ENCODE results near the gene FGF11. TPM values are rescaled to one million over a fixed set of nuclear protein-coding genes. Genes with fewer than 3 reads are reported as not detected.

Gene FGF11
- total RNA-seq, 1 donor from 2014 or later = 5.6 TPM

Other genes with a start within 250 kb of the FGF11 start
- gene DLG4, start 219.7 kb upstream of the FGF11 start, total RNA-seq = 9.1 and 9.6 TPM in 2 replicates
- gene ACADVL, start 219.6 kb upstream of the FGF11 start, total RNA-seq = 340 and 346 TPM in 2 replicates
- 46.4 and 51.1 TPM in 2 replicates for gene DVL2, start 205.0 kb upstream of the FGF11 start, total RNA-seq
- gene PHF23, start 200.1 kb upstream of the FGF11 start, total RNA-seq = 53.4 and 55.1 TPM in 2 replicates
- gene GABARAP, start 197.1 kb upstream of the FGF11 start, total RNA-seq = 223 and 242 TPM in 2 replicates
- 170 and 179 TPM in 2 replicates for gene CTDNEP1, start 187.8 kb upstream of the FGF11 start, total RNA-seq
- gene ELP5, start 187.3 kb upstream of the FGF11 start, total RNA-seq = 56.5 and 57.8 TPM in 2 replicates
- 0.32 and 0.39 TPM in 2 replicates for gene CLDN7, start 177.0 kb upstream of the FGF11 start, total RNA-seq
- 0.07 TPM in 1 of 2 replicates, not detected in the other for gene SLC2A4, start 157.8 kb upstream of the FGF11 start, total RNA-seq
- gene YBX2, start 144.9 kb upstream of the FGF11 start, total RNA-seq = 1.3 and 1.4 TPM in 2 replicates
- 709 TPM in 2 replicates for gene EIF5A, start 131.9 kb upstream of the FGF11 start, total RNA-seq
- gene GPS2, start 124.2 kb upstream of the FGF11 start, total RNA-seq = 78.5 and 83.2 TPM in 2 replicates
- 38.5 and 44.1 TPM in 2 replicates for gene NEURL4, start 110.2 kb upstream of the FGF11 start, total RNA-seq
- 580 and 590 TPM in 2 replicates for gene ACAP1, start 103.0 kb upstream of the FGF11 start, total RNA-seq
- 8.2 TPM in 2 replicates for gene KCTD11, start 87.3 kb upstream of the FGF11 start, total RNA-seq
- gene TMEM95, start 84.4 kb upstream of the FGF11 start, total RNA-seq = not detected in 2 replicates
- 1.2 and 1.4 TPM in 2 replicates for gene TNK1, start 58.4 kb upstream of the FGF11 start, total RNA-seq
- 141 and 147 TPM in 2 replicates for gene PLSCR3, start 45.0 kb upstream of the FGF11 start, total RNA-seq
- gene TMEM256, start 35.4 kb upstream of the FGF11 start, total RNA-seq = 54.3 and 56.3 TPM in 2 replicates
- gene NLGN2, start 31.7 kb upstream of the FGF11 start, total RNA-seq = 1.2 TPM in 2 replicates
- not detected in 2 replicates for gene SPEM1, start 19.2 kb upstream of the FGF11 start, total RNA-seq
- not detected in 2 replicates for gene SPEM2, start 13.9 kb upstream of the FGF11 start, total RNA-seq
- gene SPEM3, start 10.7 kb upstream of the FGF11 start, total RNA-seq = not detected in 2 replicates
- gene TMEM102, start 4.1 kb upstream of the FGF11 start, total RNA-seq = 14.4 TPM in 2 replicates
- 11.0 and 11.4 TPM in 2 replicates for gene CHRNB1, start 5.5 kb downstream of the FGF11 start, total RNA-seq
- 21.6 and 22.3 TPM in 2 replicates for gene ZBTB4, start 40.1 kb downstream of the FGF11 start, total RNA-seq
- gene SLC35G6, start 41.9 kb downstream of the FGF11 start, total RNA-seq = not detected in 2 replicates
- gene POLR2A, start 44.9 kb downstream of the FGF11 start, total RNA-seq = 192 and 200 TPM in 2 replicates
- 66.6 and 67.0 TPM in 2 replicates for gene TNFSF12, start 109.5 kb downstream of the FGF11 start, total RNA-seq
- 3.2 TPM in 2 replicates for gene TNFSF13, start 119.2 kb downstream of the FGF11 start, total RNA-seq
- gene SENP3, start 122.4 kb downstream of the FGF11 start, total RNA-seq = 50.9 and 55.3 TPM in 2 replicates
- 8.3 and 9.4 TPM in 2 replicates for gene CD68, start 140.1 kb downstream of the FGF11 start, total RNA-seq
- gene MPDU1, start 144.3 kb downstream of the FGF11 start, total RNA-seq = 79.6 and 79.9 TPM in 2 replicates
- gene SOX15, start 150.6 kb downstream of the FGF11 start, total RNA-seq = 0.25 and 0.50 TPM in 2 replicates
- gene FXR2, start 175.4 kb downstream of the FGF11 start, total RNA-seq = 30.3 and 31.7 TPM in 2 replicates
- gene SAT2, start 188.3 kb downstream of the FGF11 start, total RNA-seq = 17.8 and 18.2 TPM in 2 replicates
- not detected in 2 replicates for gene SHBG, start 190.6 kb downstream of the FGF11 start, total RNA-seq
- gene ATP1B2, start 211.4 kb downstream of the FGF11 start, total RNA-seq = 0.16 and 0.25 TPM in 2 replicates
- gene TP53, start 248.0 kb downstream of the FGF11 start, total RNA-seq = 195 and 207 TPM in 2 replicates
- gene WRAP53, start 249.0 kb downstream of the FGF11 start, total RNA-seq = 25.9 and 28.9 TPM in 2 replicates

All from T-helper 2 cell treated with Interferon-gamma antibody and Interleukin-4, amounts not matched to agents 100 ng/mL and 5 ng/mL, for 36 hours (primary cell).